Smooth muscle cell of trachea (primary cell): ENCODE data around the gene NUP210L. TPM values are rescaled to one million over a fixed set of nuclear protein-coding genes. Genes with fewer than 3 reads are reported as not detected.

ENCODE experiments used
- total RNA-seq: library from RNA; depleted of rRNA; stranded (reverse); fragments of >200 nt; gene quantifications from 2 replicates; pipeline ENCODE4 v1.2.1, GENCODE V29; 2014

The NUP210L gene
- total RNA-seq = 0.15 and 0.17 TPM in 2 replicates

GRCh38 chr1:154154534-154155191, at the start of gene NUP210L:
Gene NUP210L (minus strand): TSS chr1:154155073.

GRCh38 chr1:154191990-154192461, 37.2 kb upstream of the NUP210L start, which contains the start of gene TPM3:
Gene TPM3 (minus strand): TSS chr1:154192100. CDS start chr1:154192018, 82 bp downstream.

GRCh38 chr1:153990468-153991150, 164.3 kb downstream of the NUP210L start, which contains the start of gene RPS27:
Gene RPS27 (plus strand): TSS chr1:153990762. CDS start chr1:153990797, 35 bp downstream.

GRCh38 chr1:153985941-153986761, 168.7 kb downstream of the NUP210L start, which contains the start of gene RAB13:
Gene RAB13 (minus strand): TSS chr1:153986339. CDS start chr1:153986236, 103 bp downstream.

GRCh38 chr1:153977250-153978240, 177.3 kb downstream of the NUP210L start, which contains the start of gene JTB:
Gene JTB (minus strand): TSS chr1:153977674. CDS start chr1:153977252, 422 bp downstream.

GRCh38 chr1:153967107-153967999, 187.5 kb downstream of the NUP210L start, which contains the start of gene CREB3L4:
Gene CREB3L4 (plus strand): TSS chr1:153967902. CDS start chr1:153968526, 624 bp downstream.

GRCh38 chr1:153963030-153963849, 191.6 kb downstream of the NUP210L start, which contains the start of gene SLC39A1:
Gene SLC39A1 (minus strand): TSS chr1:153963537. CDS start chr1:153962715, 822 bp downstream.

GRCh38 chr1:153958111-153958960, 196.5 kb downstream of the NUP210L start, which contains the start of gene CRTC2:
Gene CRTC2 (minus strand): TSS chr1:153958612. CDS start chr1:153958497, 115 bp downstream.

GRCh38 chr1:153946622-153947241, 208.1 kb downstream of the NUP210L start, which contains the start of gene DENND4B:
Gene DENND4B (minus strand): TSS chr1:153946718. CDS start chr1:153944374, 2,344 bp downstream.

Other genes with a start within 250 kb of the NUP210L start
- 4.6 and 6.7 TPM in 2 replicates for gene GATAD2B, start 232.1 kb downstream of the NUP210L start, total RNA-seq
- 16.9 and 17.9 TPM in 2 replicates for gene DENND4B, start 208.4 kb downstream of the NUP210L start, total RNA-seq
- 4.2 and 4.6 TPM in 2 replicates for gene CRTC2, start 196.5 kb downstream of the NUP210L start, total RNA-seq
- 136 and 138 TPM in 2 replicates for gene SLC39A1, start 191.5 kb downstream of the NUP210L start, total RNA-seq
- 10.3 and 11.5 TPM in 2 replicates for gene CREB3L4, start 187.2 kb downstream of the NUP210L start, total RNA-seq
- 118 and 186 TPM in 2 replicates for gene JTB, start 177.4 kb downstream of the NUP210L start, total RNA-seq
- gene RAB13, start 168.7 kb downstream of the NUP210L start, total RNA-seq = 112 and 119 TPM in 2 replicates
- gene RPS27, start 164.3 kb downstream of the NUP210L start, total RNA-seq = 996 and 1,067 TPM in 2 replicates
- gene TPM3, start 37.0 kb upstream of the NUP210L start, total RNA-seq = 377 and 890 TPM in 2 replicates
- not detected in 2 replicates for gene CFAP141, start 51.3 kb upstream of the NUP210L start, total RNA-seq
- 64.7 and 75.3 TPM in 2 replicates for gene UBAP2L, start 65.9 kb upstream of the NUP210L start, total RNA-seq
- 92.8 and 116 TPM in 2 replicates for gene HAX1, start 117.6 kb upstream of the NUP210L start, total RNA-seq
- under 0.01 TPM in 1 of 2 replicates, not detected in the other for gene AQP10, start 166.0 kb upstream of the NUP210L start, total RNA-seq
- 211 and 445 TPM in 2 replicates for gene ATP8B2, start 170.5 kb upstream of the NUP210L start, total RNA-seq